NOMO-1 (cell line): ENCODE results near the gene CDC42BPA.
A peak's percentile ranks its signal among the peaks of the same experiment; 100 is the strongest.
"Not testable (repeated sequence)": the region's sequence is repeated elsewhere in the genome, so short reads cannot be mapped to it uniquely, and the experiment has no call there.

Experiments
- DNase-seq, 2 experiments: peaks; one replicate each; lab custom pipeline; 2025; ENCODE audit not compliant: unreplicated experiment in 2 of 2; lab: John Stamatoyannopoulos, UW

Gene CDC42BPA

GRCh38 chr1:226972931-226973330, 345.4 kb downstream of the CDC42BPA start:
- no peak for DNase-seq

GRCh38 chr1:226971765-226972164, 346.5 kb downstream of the CDC42BPA start:
- no peak for DNase-seq

- no peak for DNase-seq
Measured at GRCh38 chr1:226967665-226968064, 350.6 kb downstream of the CDC42BPA start.

GRCh38 chr1:226966683-226967082, 351.6 kb downstream of the CDC42BPA start:
- no peak for DNase-seq

GRCh38 chr1:226965581-226966440, 352.5 kb downstream of the CDC42BPA start:
- DNase-seq = no peak

- DNase-seq = no peak
Measured at GRCh38 chr1:226964611-226965486, 353.4 kb downstream of the CDC42BPA start.

- DNase-seq = peak; percentile 18 to 51
Measured at GRCh38 chr1:226964068-226964425, 354.2 kb downstream of the CDC42BPA start.

- no peak for DNase-seq
Measured at GRCh38 chr1:226962421-226963391, 355.6 kb downstream of the CDC42BPA start.

- no peak for DNase-seq
Measured at GRCh38 chr1:226960944-226961765, 357.1 kb downstream of the CDC42BPA start.

GRCh38 chr1:226960256-226960655, 358.0 kb downstream of the CDC42BPA start:
- DNase-seq = no peak

GRCh38 chr1:226958300-226958699, 360.0 kb downstream of the CDC42BPA start:
- no peak for DNase-seq

GRCh38 chr1:226957714-226958113, 360.6 kb downstream of the CDC42BPA start:
- DNase-seq = no peak

GRCh38 chr1:226956942-226957713, 361.2 kb downstream of the CDC42BPA start:
- no peak for DNase-seq

- not testable (repeated sequence) for DNase-seq
Measured at GRCh38 chr1:226955857-226956256, 362.4 kb downstream of the CDC42BPA start.

GRCh38 chr1:226954777-226955176, 363.5 kb downstream of the CDC42BPA start:
- DNase-seq = no peak

GRCh38 chr1:226954337-226954736, 364.0 kb downstream of the CDC42BPA start:
- no peak for DNase-seq

- DNase-seq = no peak
Measured at GRCh38 chr1:226953175-226953800, 365.0 kb downstream of the CDC42BPA start.

GRCh38 chr1:226952118-226952441, 366.2 kb downstream of the CDC42BPA start:
- DNase-seq = no peak
